Measurements from ENCODE around the gene MAGEA9.
A peak's percentile ranks its signal among the peaks of the same experiment; 100 is the strongest.
"Not testable (repeated sequence)": the region's sequence is repeated elsewhere in the genome, so short reads cannot be mapped to it uniquely, and the experiment has no call there.

The MAGEA9 gene

GRCh38 chrX:149807747-149808458, 26.2 kb downstream of the MAGEA9 start:
- DNase-seq = no peak

- no peak for DNase-seq
Observed at GRCh38 chrX:149818652-149819051, 36.9 kb downstream of the MAGEA9 start.

- no peak for DNase-seq
Observed at GRCh38 chrX:149819371-149819770, 37.6 kb downstream of the MAGEA9 start.

GRCh38 chrX:149825424-149825823, 43.7 kb downstream of the MAGEA9 start:
- peak in 1 of 2 experiments; percentile 16 for DNase-seq

GRCh38 chrX:149827254-149827653, 45.5 kb downstream of the MAGEA9 start:
- no peak for DNase-seq

- no peak for DNase-seq
Observed at GRCh38 chrX:149829751-149830191, 48.0 kb downstream of the MAGEA9 start.

- DNase-seq = no peak
Observed at GRCh38 chrX:149830192-149830873, 48.6 kb downstream of the MAGEA9 start.

- DNase-seq = no peak
Observed at GRCh38 chrX:149831473-149831872, 49.7 kb downstream of the MAGEA9 start.

GRCh38 chrX:149836728-149837127, 55.0 kb downstream of the MAGEA9 start:
- DNase-seq = not testable (repeated sequence)

GRCh38 chrX:149837167-149837566, 55.4 kb downstream of the MAGEA9 start:
- DNase-seq = no peak
